Adrenal gland (tissue), 12 donors: ENCODE data around the gene SPATC1L. TPM values are rescaled to one million over a fixed set of nuclear protein-coding genes. Genes with fewer than 3 reads are reported as not detected.

Experiments used
- DNase-seq, 7 donors: peaks; one replicate each; pipeline ENCODE4 v3.0.0-alpha.2; 2019 to 2020
- H3K27ac ChIP-seq, 5 donors: fragments of 200-600 bp; sonication (generic) in 4 of 5; 1 replicate in 3 of 5; 2 replicates in 2 of 5; pipeline versions ENCODE4 v1.5.1 to v1.8.0; 2016 to 2020; ENCODE audit warnings: mild to moderate bottlenecking in 1 of 5
- H3K27me3 ChIP-seq: fragments of 200-600 bp; 2 replicates; pipeline ENCODE4 v1.8.0; 2021
- H3K36me3 ChIP-seq, 2 donors: fragments of 200-600 bp; replicated peaks in 1 of 2; 1 replicate in 1 of 2; 2 replicates in 1 of 2; pipeline versions ENCODE4 v1.5.1 to v1.8.0; 2018 to 2022
- H3K4me1 ChIP-seq, 2 donors: fragments of 200-600 bp; replicated peaks in 1 of 2; 1 replicate in 1 of 2; 2 replicates in 1 of 2; pipeline versions ENCODE4 v1.5.1 to v1.8.0; 2018 to 2021
- H3K4me3 ChIP-seq, 4 donors: fragments of 200-600 bp; sonication (generic) in 3 of 4; one replicate each; pipeline ENCODE4 v1.5.1; 2016 to 2018
- H3K9me3 ChIP-seq, 3 donors: fragments of 200-600 bp; sonication (generic) in 1 of 3; replicated peaks in 1 of 3; 1 replicate in 2 of 3; 2 replicates in 1 of 3; pipeline versions ENCODE4 v1.5.1 to v1.8.0; 2016 to 2021
- CTCF ChIP-seq, 6 experiments: fragments of 450-650 bp in 4 of 6; fragments of 200-600 bp in 2 of 6; sonication (generic) in 1 of 6; IDR thresholded peaks; 1 replicate in 5 of 6; 2 replicates in 1 of 6; pipeline versions ENCODE4 v1.5.1 to v1.8.0; 2016 to 2021; ENCODE audit warnings: antibody characterized with exemption in 6 of 6, mild to moderate bottlenecking in 2 of 6, moderate library complexity in 1 of 6
- POLR2A ChIP-seq, 2 donors: fragments of 450-650 bp; IDR thresholded peaks; one replicate each; pipeline ENCODE4 v1.6.1; 2017; ENCODE audit warnings: antibody characterized with exemption in 2 of 2, mild to moderate bottlenecking in 2 of 2, moderate library complexity in 1 of 2
- WGBS, 4 donors: extraction: QIAGEN DNeasy Blood & Tissue Kit in 2 of 4; methylation state at CpG; one replicate each; pipeline versions ENCODE4 v1.1.5 to v1.1.7; 2013 to 2017; 5-methylcytosine and 5-hydroxymethylcytosine counted together
- intact Hi-C, 2 donors: fragments of 100-400 bp; cut with DNase I; formaldehyde crosslinking; loops; one replicate each; pipeline versions ENCODE4 v1.14.1 to v1.15.0; 2022 to 2023
- polyA plus RNA-seq, 3 donors: library from polyadenylated mRNA; stranded (reverse); fragments of 200-250 nt in 2 of 3; fragments of 350-450 nt in 1 of 3; fragmentation: Illumina TruSeq in 1 of 3; extraction: RNeasy Lipid Tissue Mini Kit (QIAGEN cat#74804) in 1 of 3; gene quantifications; one replicate each; pipeline ENCODE4 v1.2.3, GENCODE V29; 2013 to 2014
- total RNA-seq, 9 donors: library from RNA; depleted of rRNA in 4 of 9; stranded (reverse); fragments of >200 nt in 4 of 9; fragments of 120-200 nt in 1 of 9; fragmentation: NEBNext Ultra II Directional in 1 of 9; extraction: Animal tissue kit (Norgen Biotek cat#: 25700) in 1 of 9; gene quantifications; one replicate each; pipeline versions ENCODE4 v1.1.0 to v1.2.4, GENCODE V29; 2013 to 2023
- donor health status: healthy with polysubstance abuse.
- donor health status: Bipolar disorder and iron deficiency.
- donor health status: DM: yes; HTN: yes; CAD: no.
- donor health status: DM: no; HTN: no; CAD: no.
- donor health status: DM: no; HTN: no; CAD: no.
- donor health status: DM: yes; HTN: yes; CAD: no.

The SPATC1L gene
- total and polyA plus RNA-seq, 12 donors, result 8.4 to 91.5 (median 25.3) TPM

- 87 to 95% (median 92%) methylated on average over 16 of the region's 16 CpGs for WGBS, 4 donors
- peaks cover 0 to 6% (median 0%) of the 10 kb centered on the region in 3 donors for H3K9me3 ChIP-seq
- DNase-seq, result peak in 2 of 7 donors; percentile 0 to 41
- intact Hi-C loops, result no loop called here
- H3K27me3 ChIP-seq, result no peaks in the 10 kb centered on the region
- H3K27ac ChIP-seq, result no peak overlapping the region
- no peak overlapping the region for H3K4me3 ChIP-seq
- no peaks in the 10 kb centered on the region for H3K4me1 ChIP-seq
- no peak for TF ChIP-seq CTCF (IDR thresholded peaks at IDR 0.05)
- TF ChIP-seq POLR2A (IDR thresholded peaks at IDR 0.05), result no peak
- peaks cover 0 to 40% of the 10 kb centered on the region in 2 donors for H3K36me3 ChIP-seq
These were observed 70.6 kb downstream of the SPATC1L start for GRCh38 chr21:46113497-46114176.

DNA sequence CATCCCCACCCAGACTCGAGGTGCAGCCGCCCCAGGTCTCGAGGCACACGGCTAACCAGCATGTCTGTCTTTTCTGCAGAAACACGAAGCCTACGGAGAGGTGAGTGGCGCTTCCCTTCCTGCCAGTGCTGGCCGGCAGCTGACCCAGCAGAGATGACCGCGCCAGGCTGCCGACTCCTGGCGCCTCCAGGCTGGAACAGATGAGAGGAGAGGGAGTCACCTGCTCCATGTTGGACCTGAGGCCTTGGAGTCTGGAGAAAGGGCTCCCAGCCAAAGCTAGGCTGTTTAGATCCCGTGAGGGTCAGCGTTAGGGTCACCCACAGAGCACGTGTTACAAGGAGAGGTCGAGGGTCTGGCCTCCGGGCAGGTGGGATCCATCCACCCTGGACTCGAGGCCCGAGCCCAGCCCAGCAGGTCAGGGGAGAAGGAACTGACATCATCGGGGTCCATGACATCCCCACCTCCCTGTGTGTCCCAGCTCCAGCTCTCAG is 71.5 kb downstream of the SPATC1L start:
- Histone ChIP-seq H3K4me1 (no peaks in the 10 kb centered on the region), H3K27ac (no peak overlapping the region), H3K4me3 (no peak overlapping the region), H3K27me3 (no peaks in the 10 kb centered on the region), H3K9me3 (peaks cover 0 to 12% (median 0%) of the 10 kb centered on the region in 3 donors), H3K36me3 (peaks cover 0 to 36% of the 10 kb centered on the region in 2 donors)
- DNase-seq, result peak in 2 of 7 donors; percentile 5 to 38
- 89 to 100% (median 92%) methylated on average over 1 to 20 of the region's 20 CpGs for WGBS, 4 donors
- TF ChIP-seq POLR2A (IDR thresholded peaks at IDR 0.05) (no peak), CTCF (IDR thresholded peaks at IDR 0.05) (no peak)
- intact Hi-C loops, result no loop called here

- H3K4me3 ChIP-seq, result no peak overlapping the region
- H3K27ac ChIP-seq, result no peak overlapping the region
- peaks cover 0 to 31% of the 10 kb centered on the region in 2 donors for H3K36me3 ChIP-seq
- no peaks in the 10 kb centered on the region for H3K27me3 ChIP-seq
- DNase-seq, result peak in 5 of 7 donors; percentile 8 to 45 (median 13)
- H3K4me1 ChIP-seq, result no peaks in the 10 kb centered on the region
- TF ChIP-seq POLR2A (IDR thresholded peaks at IDR 0.05), result no peak
- no peak for TF ChIP-seq CTCF (IDR thresholded peaks at IDR 0.05)
- WGBS, 4 donors, result 93 to 97% (median 94%) methylated on average over 17 to 69 of the region's 69 CpGs
- H3K9me3 ChIP-seq, result peaks cover 0 to 12% (median 0%) of the 10 kb centered on the region in 3 donors
- intact Hi-C loops, result no loop called here
These were observed 72.2 kb downstream of the SPATC1L start for GRCh38 chr21:46111857-46112724.

DNA sequence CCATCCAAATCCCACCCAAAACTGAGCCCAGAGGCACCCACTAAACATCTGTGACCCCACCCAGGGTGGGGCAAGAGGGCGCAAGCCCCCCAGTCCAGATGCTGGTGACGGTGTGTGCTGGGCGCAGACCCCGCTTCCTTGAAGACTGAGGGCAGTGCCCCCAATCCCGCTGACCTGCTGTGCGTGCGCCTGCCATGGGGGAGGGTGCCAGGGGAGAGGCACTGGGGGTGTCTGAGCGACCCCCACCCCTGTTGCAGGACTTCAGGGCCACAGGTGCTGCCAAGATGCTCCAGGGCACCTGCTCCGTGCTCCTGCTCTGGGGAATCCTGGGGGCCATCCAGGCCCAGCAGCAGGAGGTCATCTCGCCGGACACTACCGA is 73.1 kb downstream of the SPATC1L start:
- WGBS, 4 donors, result 80 to 86% (median 84%) methylated on average over 9 to 12 of the region's 12 CpGs; no CpG with 5 or more reads in 1 of the 4 donors
- peak in 1 of 7 donors; percentile 46 for DNase-seq

More for the DNA sequence above, 73.1 kb downstream of the SPATC1L start:
- Histone ChIP-seq H3K27ac (no peak overlapping the region), H3K4me1 (no peaks in the 10 kb centered on the region), H3K36me3 (peaks cover 0 to 25% of the 10 kb centered on the region in 2 donors), H3K9me3 (peaks cover 0 to 12% (median 0%) of the 10 kb centered on the region in 3 donors), H3K4me3 (no peak overlapping the region), H3K27me3 (no peaks in the 10 kb centered on the region)
- TF ChIP-seq POLR2A (IDR thresholded peaks at IDR 0.05), result no peak
- no peak for TF ChIP-seq CTCF (IDR thresholded peaks at IDR 0.05)
- intact Hi-C loops, result no loop called here
